HepG2 (cell line): Measurements from ENCODE around the gene MOCS1. TPM values are rescaled to one million over a fixed set of nuclear protein-coding genes. Genes with fewer than 3 reads are reported as not detected.

Experiments used
- ATAC-seq: fragments of 200-7000 bp; cut with Tn5 transposase; 3 replicates; pipeline ENCODE4 v1.9.1; 2020; ENCODE audit warnings: mild to moderate bottlenecking, moderate library complexity
- BruUV-seq: library from RNA; stranded (reverse); fragments of 400-500 nt; replicated peaks from 2 replicates; lab custom pipeline; 2021; lab: Mats Ljungman, UMichigan
- CTCF ChIA-PET: fragments of 300-600 bp; formaldehyde crosslinking; extraction: SDS; loops from one replicate; lab custom pipeline; 2021; ENCODE audit warnings: low total read pairs, inconsistent platforms, low intra/inter-chr PET ratio; lab: Yijun Ruan, JAX
- POLR2A ChIA-PET: fragments of 350-600 bp; sonication (Branson Sonifier 250); formaldehyde crosslinking; loops from one replicate; lab custom pipeline; 2020; ENCODE audit warnings: antibody characterized with exemption, inconsistent platforms; lab: Yijun Ruan, JAX
- DNase-seq: peaks from one replicate; pipeline ENCODE4 v3.0.0-alpha.2; 2015; ENCODE audit warnings: low spot score
- FAIRE-seq: peaks from 3 replicates; lab custom pipeline; 2011; peaks lifted over from hg19 to GRCh38; lab: Jason Lieb, UNC
- H2AFZ ChIP-seq: one replicate; pipeline ENCODE4 v1.6.1; 2011; ENCODE audit warnings: low read length, inconsistent platforms
- H3K27ac ChIP-seq: fragments of 300-600 bp; 3 replicates; pipeline ENCODE4 v1.8.0; 2011; ENCODE audit warnings: mixed run types, mild to moderate bottlenecking, mixed read lengths, low read length, inconsistent platforms; ENCODE audit not compliant: insufficient read depth; ENCODE audit errors: extremely low read length
- H3K27me3 ChIP-seq, 2 experiments: fragments of 200-600 bp in 1 of 2; 2 replicates in 1 of 2; 3 replicates in 1 of 2; pipeline versions ENCODE4 v1.6.0 to v1.8.0; 2011; ENCODE audit warnings: low read length in 2 of 2, mild to moderate bottlenecking in 2 of 2, moderate library complexity in 2 of 2, inconsistent platforms in 1 of 2; ENCODE audit not compliant: insufficient read depth in 2 of 2, control insufficient read depth in 1 of 2
- H3K36me3 ChIP-seq, 2 experiments: fragments of 200-600 bp in 1 of 2; replicated peaks in 1 of 2; 2 replicates in 1 of 2; 3 replicates in 1 of 2; pipeline versions ENCODE4 v1.5.1 to v1.8.0; 2011; ENCODE audit warnings: low read length in 2 of 2, inconsistent platforms in 1 of 2; ENCODE audit not compliant: insufficient read depth in 2 of 2, control insufficient read depth in 1 of 2
- H3K4me1 ChIP-seq: 2 replicates; pipeline ENCODE4 v1.5.1; 2012; ENCODE audit warnings: low read length, inconsistent platforms; ENCODE audit not compliant: insufficient read depth
- H3K4me2 ChIP-seq: 2 replicates; pipeline ENCODE4 v1.6.0; 2011; ENCODE audit warnings: low read depth, low read length, inconsistent platforms
- H3K4me3 ChIP-seq, 3 experiments: fragments of 200-600 bp in 1 of 3; sonication (generic), shearing (Covaris generic) in 1 of 3; replicated peaks in 1 of 3; 2 replicates each; pipeline ENCODE4 v1.5.1; 2011 to 2016; ENCODE audit warnings: low read length in 3 of 3, inconsistent platforms in 2 of 3, low read depth in 2 of 3, mild to moderate bottlenecking in 2 of 3, control low read depth in 1 of 3, mixed read lengths in 1 of 3; ENCODE audit not compliant: insufficient read depth in 1 of 3
- H3K79me2 ChIP-seq: one replicate; pipeline ENCODE4 v1.6.1; 2011; ENCODE audit warnings: low read length, inconsistent platforms; ENCODE audit not compliant: insufficient read depth
- H3K9ac ChIP-seq: 2 replicates; pipeline ENCODE4 v1.6.0; 2011; ENCODE audit warnings: mild to moderate bottlenecking, low read depth, low read length, inconsistent platforms; ENCODE audit not compliant: insufficient read depth
- H3K9me3 ChIP-seq: 2 replicates; pipeline ENCODE4 v1.5.1; 2012; ENCODE audit warnings: mild to moderate bottlenecking, low read length
- H4K20me1 ChIP-seq: 2 replicates; pipeline ENCODE4 v1.6.0; 2011; ENCODE audit warnings: inconsistent platforms, mild to moderate bottlenecking, low read length, moderate library complexity; ENCODE audit not compliant: insufficient read depth
- CEBPB ChIP-seq: IDR thresholded peaks from 2 replicates; pipeline ENCODE4 v1.6.1; 2011; ENCODE audit warnings: low read depth, low read length, improper control_type of control experiment, borderline replicate concordance
- HNRNPK ChIP-seq: fragments of 200-400 bp; formaldehyde crosslinking; IDR thresholded peaks from 2 replicates; pipeline ENCODE4 v1.6.1; 2018; ENCODE audit warnings: low read length, low read depth, moderate library complexity, mild to moderate bottlenecking; ENCODE audit not compliant: poor library complexity, severe bottlenecking
- HOXA7 ChIP-seq: sonication (generic); formaldehyde crosslinking; IDR thresholded peaks from 2 replicates; pipeline ENCODE4 v1.8.1; 2022; ENCODE audit warnings: mild to moderate bottlenecking, missing genetic modification reagents, moderate library complexity
- NFRKB ChIP-seq: fragments of 450-650 bp; IDR thresholded peaks from 2 replicates; pipeline ENCODE4 v1.6.1; 2017
- PCBP1 ChIP-seq: fragments of 200-400 bp; formaldehyde crosslinking; IDR thresholded peaks from 2 replicates; pipeline ENCODE4 v1.6.1; 2017; ENCODE audit warnings: mild to moderate bottlenecking, low read depth, low read length, borderline replicate concordance
- PCBP2 ChIP-seq: fragments of 200-400 bp; formaldehyde crosslinking; optimal IDR thresholded peaks from 2 replicates; pipeline ENCODE3; 2018; ENCODE audit warnings: low read length, low read depth; ENCODE audit not compliant: poor library complexity, severe bottlenecking
- ZSCAN22 ChIP-seq: sonication (generic); formaldehyde crosslinking; IDR thresholded peaks from 2 replicates; pipeline ENCODE4 v1.4.0; 2020; ENCODE audit warnings: mild to moderate bottlenecking, missing genetic modification reagents
- WGBS: methylation state at CpG from one replicate; pipeline ENCODE4 v1.1.6; 2017; ENCODE audit warnings: low lambda C conversion rate; 5-methylcytosine and 5-hydroxymethylcytosine counted together
- in situ Hi-C: cut with HindIII; loops from 2 replicates; pipeline ENCODE4 v1.10.0; 2017; ENCODE audit warnings: low pct_unique_long_range_greater_than_20kb; ENCODE audit not compliant: extremely low pct_ligation_motif_present
- intact Hi-C: fragments of 100-400 bp; cut with micrococcal nuclease; formaldehyde crosslinking; loops from one replicate; pipeline ENCODE4 v1.10.0; 2022; ENCODE audit not compliant: unreplicated experiment
- polyA plus RNA-seq, 8 experiments: library from polyadenylated mRNA; depleted of rRNA in 3 of 8; stranded (reverse) in 7 of 8; unstranded in 1 of 8; fragments of >200 nt; fragmentation: Illumina TruSeq in 4 of 8; extraction: Trizol in 4 of 8; gene quantifications; 2 replicates each; pipeline versions ENCODE4 v1.2.1 to v1.2.3, GENCODE V29; 2011 to 2016; ENCODE audit warnings: low read depth in 4 of 8, missing spikeins in 1 of 8, mixed read lengths in 1 of 8; ENCODE audit not compliant: insufficient read depth in 1 of 8
- total RNA-seq, 5 experiments: library from RNA; depleted of rRNA; stranded (reverse); fragments of >200 nt; fragmentation: Illumina TruSeq; extraction: Trizol; gene quantifications; 2 replicates each; pipeline ENCODE4 v1.2.3, GENCODE V29; 2016; ENCODE audit warnings: low read depth in 1 of 5
- TF ChIP-seq, protein P1 (sequence below): sonication (generic); formaldehyde crosslinking; IDR thresholded peaks from 2 replicates; pipeline ENCODE4 v1.5.1; 2020; ENCODE audit warnings: missing genetic modification reagents, mild to moderate bottlenecking, borderline replicate concordance

MOCS1 gene
- total and polyA plus RNA-seq, 2 of the 13 experiments (the other 11 are each of a cell fraction or from before 2014, with no cell fraction given) = 5.3 to 11.7 TPM

DNA sequence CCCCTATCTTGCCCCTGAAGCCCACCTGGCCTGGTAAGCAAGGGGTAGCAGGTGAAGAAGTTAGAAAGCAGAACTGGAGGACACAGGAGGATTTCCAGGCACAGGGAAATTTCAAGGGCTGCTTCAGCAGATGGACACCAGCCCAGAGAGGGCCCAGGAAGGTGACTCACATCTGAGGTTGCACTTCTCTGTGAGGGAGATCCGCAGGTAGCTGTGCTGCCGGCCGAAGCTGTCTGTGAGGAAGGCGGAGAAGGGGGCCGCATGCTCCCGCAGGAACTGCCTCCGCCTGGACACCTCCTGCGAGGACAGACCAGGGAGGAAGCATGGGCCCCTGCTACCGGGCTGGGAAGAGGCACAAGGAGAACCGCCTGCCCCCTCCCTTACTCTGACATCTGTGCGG lies 7.1 kb downstream of the MOCS1 start (continued):
- TF ChIP-seq, protein P1, sequence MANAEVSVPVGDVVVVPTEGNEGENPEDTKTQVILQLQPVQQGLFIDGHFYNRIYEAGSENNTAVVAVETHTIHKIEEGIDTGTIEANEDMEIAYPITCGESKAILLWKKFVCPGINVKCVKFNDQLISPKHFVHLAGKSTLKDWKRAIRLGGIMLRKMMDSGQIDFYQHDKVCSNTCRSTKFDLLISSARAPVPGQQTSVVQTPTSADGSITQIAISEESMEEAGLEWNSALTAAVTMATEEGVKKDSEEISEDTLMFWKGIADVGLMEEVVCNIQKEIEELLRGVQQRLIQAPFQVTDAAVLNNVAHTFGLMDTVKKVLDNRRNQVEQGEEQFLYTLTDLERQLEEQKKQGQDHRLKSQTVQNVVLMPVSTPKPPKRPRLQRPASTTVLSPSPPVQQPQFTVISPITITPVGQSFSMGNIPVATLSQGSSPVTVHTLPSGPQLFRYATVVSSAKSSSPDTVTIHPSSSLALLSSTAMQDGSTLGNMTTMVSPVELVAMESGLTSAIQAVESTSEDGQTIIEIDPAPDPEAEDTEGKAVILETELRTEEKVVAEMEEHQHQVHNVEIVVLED (CRISPR knock-in tag) = no peak
- TF ChIP-seq NFRKB = no peak
- no peak for TF ChIP-seq HOXA7 (CRISPR knock-in tag)

DNA sequence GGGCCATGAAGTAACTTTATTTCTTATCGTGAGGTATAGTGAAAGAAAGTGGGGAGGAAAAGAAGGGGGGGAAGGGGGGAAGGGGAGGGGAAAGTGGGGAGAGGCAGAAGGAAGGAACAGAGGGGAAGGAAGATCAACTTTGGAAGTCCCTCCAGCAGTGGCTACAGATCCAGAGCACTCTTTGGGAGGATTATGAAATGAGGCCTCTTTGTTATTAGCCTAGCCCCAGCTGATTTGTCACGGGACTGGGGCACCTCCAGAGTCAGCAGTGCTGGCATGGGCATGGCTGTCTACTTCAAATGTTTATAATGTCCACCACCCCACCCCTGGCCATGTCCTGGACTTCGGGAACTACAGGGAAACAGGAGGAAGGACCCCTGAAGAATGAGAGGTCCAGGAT lies 7.6 kb downstream of the MOCS1 start:
- in situ Hi-C loops (no loop called here), intact Hi-C loops (no loop called here)
- ChIA-PET CTCF (no interaction called here), POLR2A (no interaction called here)
- Histone ChIP-seq H3K9me3 (no peaks in the 10 kb centered on the region), H4K20me1 (no peaks in the 10 kb centered on the region), H3K4me3 (no peak overlapping the region), H3K27ac (no peak overlapping the region), H2AFZ (no peak overlapping the region), H3K4me1 (peaks cover 11% of the 10 kb centered on the region), H3K36me3 (peaks cover 7 to 10% of the 10 kb centered on the region in 2 experiments; a peak in 3 of 5 replicates), H3K27me3 (no peaks in the 10 kb centered on the region), H3K9ac (no peak overlapping the region), H3K4me2 (no peak overlapping the region), H3K79me2 (no peaks in the 10 kb centered on the region)
- no TSS peak for BruUV-seq
- no peak for DNase-seq
- FAIRE-seq = no peak
- peak; percentile 36 for ATAC-seq
- WGBS = 95% methylated on average over 2 of the region's 3 CpGs
- TF ChIP-seq CEBPB (no peak), ZSCAN22 (CRISPR knock-in tag) (no peak), PCBP1 (peak; percentile 85; the same call in 1 of the 2 replicates), PCBP2 (peak; percentile 74), HNRNPK (peak; percentile 94)
